Measurements from ENCODE around the gene BCL7A.

DNA sequence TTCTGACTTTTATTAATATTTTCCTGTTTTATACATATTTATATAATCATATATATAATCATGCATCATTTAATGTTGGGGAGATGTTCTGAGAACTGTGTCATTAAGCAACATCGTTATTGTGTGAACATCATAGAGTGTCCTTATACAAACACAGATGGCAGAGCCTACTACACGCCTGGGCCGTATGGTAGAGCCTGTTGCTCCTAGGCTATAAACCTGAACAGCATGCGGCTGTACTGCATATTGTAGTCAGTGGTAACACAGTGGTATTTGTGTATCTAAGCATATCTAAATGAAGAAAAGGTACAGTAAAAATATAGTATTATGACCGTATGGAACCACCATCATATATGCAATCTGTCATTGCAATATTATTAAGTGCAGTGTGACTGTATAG, 44.7 kb upstream of the BCL7A start:
- TF ChIP-seq, protein P1, sequence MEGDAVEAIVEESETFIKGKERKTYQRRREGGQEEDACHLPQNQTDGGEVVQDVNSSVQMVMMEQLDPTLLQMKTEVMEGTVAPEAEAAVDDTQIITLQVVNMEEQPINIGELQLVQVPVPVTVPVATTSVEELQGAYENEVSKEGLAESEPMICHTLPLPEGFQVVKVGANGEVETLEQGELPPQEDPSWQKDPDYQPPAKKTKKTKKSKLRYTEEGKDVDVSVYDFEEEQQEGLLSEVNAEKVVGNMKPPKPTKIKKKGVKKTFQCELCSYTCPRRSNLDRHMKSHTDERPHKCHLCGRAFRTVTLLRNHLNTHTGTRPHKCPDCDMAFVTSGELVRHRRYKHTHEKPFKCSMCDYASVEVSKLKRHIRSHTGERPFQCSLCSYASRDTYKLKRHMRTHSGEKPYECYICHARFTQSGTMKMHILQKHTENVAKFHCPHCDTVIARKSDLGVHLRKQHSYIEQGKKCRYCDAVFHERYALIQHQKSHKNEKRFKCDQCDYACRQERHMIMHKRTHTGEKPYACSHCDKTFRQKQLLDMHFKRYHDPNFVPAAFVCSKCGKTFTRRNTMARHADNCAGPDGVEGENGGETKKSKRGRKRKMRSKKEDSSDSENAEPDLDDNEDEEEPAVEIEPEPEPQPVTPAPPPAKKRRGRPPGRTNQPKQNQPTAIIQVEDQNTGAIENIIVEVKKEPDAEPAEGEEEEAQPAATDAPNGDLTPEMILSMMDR (IDR thresholded peaks at IDR 0.05), result no peak
- no peak for TF ChIP-seq ZFX (IDR thresholded peaks at IDR 0.05; ENCODE audit: borderline replicate concordance)
